ENCODE measurements around the gene USP6NL. TPM values are rescaled to one million over a fixed set of nuclear protein-coding genes. Genes with fewer than 3 reads are reported as not detected.

Gene USP6NL
- total and polyA plus RNA-seq, 2 of the 13 experiments (the other 11 are each of a cell fraction or from before 2014, with no cell fraction given) = 10.5 to 22.9 TPM

DNA sequence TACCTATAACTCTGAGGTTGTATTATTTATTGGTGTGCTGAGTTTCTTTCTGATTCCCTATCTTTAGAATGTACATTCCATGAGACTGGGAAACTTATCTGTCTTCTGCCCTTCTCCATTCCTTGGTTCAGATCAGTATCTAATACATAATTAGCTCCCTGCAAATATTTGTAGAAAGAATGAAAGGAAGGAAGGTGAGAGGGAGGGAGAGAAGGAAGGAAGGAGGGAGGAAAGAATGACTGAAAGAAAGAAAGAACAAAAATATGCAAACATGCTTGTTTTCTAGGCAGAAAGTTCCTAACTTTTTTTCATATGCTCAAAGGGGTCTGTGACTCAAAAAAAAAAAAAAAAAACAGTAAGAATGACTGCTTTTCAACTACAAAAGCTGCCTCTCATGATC lies 3.9 kb upstream of the USP6NL start:
- Histone ChIP-seq H3K4me3 (replicated peaks in 1 of 3; ENCODE audit: insufficient read depth in 1 of 3, low read depth in 2 of 3, low read length in 3 of 3) (no peak overlapping the region), H4K20me1 (ENCODE audit: insufficient read depth, low read length) (no peaks in the 10 kb centered on the region), H3K27ac (ENCODE audit: extremely low read length, insufficient read depth, low read length) (no peak overlapping the region), H3K4me2 (ENCODE audit: low read depth, low read length) (no peak overlapping the region), H3K9ac (ENCODE audit: insufficient read depth, low read depth, low read length) (no peak overlapping the region), H3K36me3 (replicated peaks in 1 of 2; ENCODE audit: control insufficient read depth in 1 of 2, insufficient read depth in 2 of 2, low read length in 2 of 2) (no peaks in the 10 kb centered on the region), H3K27me3 (ENCODE audit: control insufficient read depth in 1 of 2, insufficient read depth in 2 of 2, low read length in 2 of 2) (no peaks in the 10 kb centered on the region; a peak in 1 of 5 replicates), H3K79me2 (ENCODE audit: insufficient read depth, low read length) (peaks cover 5% of the 10 kb centered on the region), H3K9me3 (ENCODE audit: low read length) (peaks cover 6% of the 10 kb centered on the region), H2AFZ (ENCODE audit: low read length) (no peak overlapping the region), H3K4me1 (ENCODE audit: insufficient read depth, low read length) (peaks cover 50% of the 10 kb centered on the region)
- FAIRE-seq = no peak
- in situ Hi-C loops (cut with HindIII; ENCODE audit: extremely low pct_ligation_motif_present, low pct_unique_long_range_greater_than_20kb) (loop anchor here (10.0 kb wide), 1 partner anchor 109 kb away; no protein-coding TSS in a partner anchor), intact Hi-C loops (cut with micrococcal nuclease; ENCODE audit: unreplicated experiment) (no loop called here)
- no peak for ATAC-seq
- no peak for DNase-seq (ENCODE audit: low spot score)
- ChIA-PET POLR2A (no interaction called here), CTCF (ENCODE audit: low intra/inter-chr PET ratio, low total read pairs) (no interaction called here)
- TF ChIP-seq, protein P1, sequence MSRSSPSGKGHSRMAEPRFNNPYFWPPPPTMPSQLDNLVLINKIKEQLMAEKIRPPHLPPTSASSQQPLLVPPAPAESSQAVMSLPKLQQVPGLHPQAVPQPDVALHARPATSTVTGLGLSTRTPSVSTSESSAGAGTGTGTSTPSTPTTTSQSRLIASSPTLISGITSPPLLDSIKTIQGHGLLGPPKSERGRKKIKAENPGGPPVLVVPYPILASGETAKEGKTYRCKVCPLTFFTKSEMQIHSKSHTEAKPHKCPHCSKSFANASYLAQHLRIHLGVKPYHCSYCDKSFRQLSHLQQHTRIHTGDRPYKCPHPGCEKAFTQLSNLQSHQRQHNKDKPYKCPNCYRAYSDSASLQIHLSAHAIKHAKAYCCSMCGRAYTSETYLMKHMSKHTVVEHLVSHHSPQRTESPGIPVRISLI (CRISPR knock-in tag; IDR thresholded peaks at IDR 0.05; ENCODE audit: borderline replicate concordance) = no peak
- no peak for TF ChIP-seq ZNF260 (CRISPR knock-in tag; IDR thresholded peaks at IDR 0.05; ENCODE audit: borderline replicate concordance, low read depth)
- no peak for TF ChIP-seq BRD4 (CRISPR knock-in tag; IDR thresholded peaks at IDR 0.05)
- TF ChIP-seq KLF6 (CRISPR knock-in tag; IDR thresholded peaks at IDR 0.05) = no peak
- no peak for TF ChIP-seq MBD4 (IDR thresholded peaks at IDR 0.05; ENCODE audit: borderline replicate concordance, low read length)
- no peak for TF ChIP-seq NFE2 (CRISPR knock-in tag; IDR thresholded peaks at IDR 0.05)
- TF ChIP-seq, protein P2, sequence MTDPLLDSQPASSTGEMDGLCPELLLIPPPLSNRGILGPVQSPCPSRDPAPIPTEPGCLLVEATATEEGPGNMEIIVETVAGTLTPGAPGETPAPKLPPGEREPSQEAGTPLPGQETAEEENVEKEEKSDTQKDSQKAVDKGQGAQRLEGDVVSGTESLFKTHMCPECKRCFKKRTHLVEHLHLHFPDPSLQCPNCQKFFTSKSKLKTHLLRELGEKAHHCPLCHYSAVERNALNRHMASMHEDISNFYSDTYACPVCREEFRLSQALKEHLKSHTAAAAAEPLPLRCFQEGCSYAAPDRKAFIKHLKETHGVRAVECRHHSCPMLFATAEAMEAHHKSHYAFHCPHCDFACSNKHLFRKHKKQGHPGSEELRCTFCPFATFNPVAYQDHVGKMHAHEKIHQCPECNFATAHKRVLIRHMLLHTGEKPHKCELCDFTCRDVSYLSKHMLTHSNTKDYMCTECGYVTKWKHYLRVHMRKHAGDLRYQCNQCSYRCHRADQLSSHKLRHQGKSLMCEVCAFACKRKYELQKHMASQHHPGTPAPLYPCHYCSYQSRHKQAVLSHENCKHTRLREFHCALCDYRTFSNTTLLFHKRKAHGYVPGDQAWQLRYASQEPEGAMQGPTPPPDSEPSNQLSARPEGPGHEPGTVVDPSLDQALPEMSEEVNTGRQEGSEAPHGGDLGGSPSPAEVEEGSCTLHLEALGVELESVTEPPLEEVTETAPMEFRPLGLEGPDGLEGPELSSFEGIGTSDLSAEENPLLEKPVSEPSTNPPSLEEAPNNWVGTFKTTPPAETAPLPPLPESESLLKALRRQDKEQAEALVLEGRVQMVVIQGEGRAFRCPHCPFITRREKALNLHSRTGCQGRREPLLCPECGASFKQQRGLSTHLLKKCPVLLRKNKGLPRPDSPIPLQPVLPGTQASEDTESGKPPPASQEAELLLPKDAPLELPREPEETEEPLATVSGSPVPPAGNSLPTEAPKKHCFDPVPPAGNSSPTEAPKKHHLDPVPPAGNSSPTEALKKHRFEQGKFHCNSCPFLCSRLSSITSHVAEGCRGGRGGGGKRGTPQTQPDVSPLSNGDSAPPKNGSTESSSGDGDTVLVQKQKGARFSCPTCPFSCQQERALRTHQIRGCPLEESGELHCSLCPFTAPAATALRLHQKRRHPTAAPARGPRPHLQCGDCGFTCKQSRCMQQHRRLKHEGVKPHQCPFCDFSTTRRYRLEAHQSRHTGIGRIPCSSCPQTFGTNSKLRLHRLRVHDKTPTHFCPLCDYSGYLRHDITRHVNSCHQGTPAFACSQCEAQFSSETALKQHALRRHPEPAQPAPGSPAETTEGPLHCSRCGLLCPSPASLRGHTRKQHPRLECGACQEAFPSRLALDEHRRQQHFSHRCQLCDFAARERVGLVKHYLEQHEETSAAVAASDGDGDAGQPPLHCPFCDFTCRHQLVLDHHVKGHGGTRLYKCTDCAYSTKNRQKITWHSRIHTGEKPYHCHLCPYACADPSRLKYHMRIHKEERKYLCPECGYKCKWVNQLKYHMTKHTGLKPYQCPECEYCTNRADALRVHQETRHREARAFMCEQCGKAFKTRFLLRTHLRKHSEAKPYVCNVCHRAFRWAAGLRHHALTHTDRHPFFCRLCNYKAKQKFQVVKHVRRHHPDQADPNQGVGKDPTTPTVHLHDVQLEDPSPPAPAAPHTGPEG (CRISPR knock-in tag; IDR thresholded peaks at IDR 0.05) = no peak
- BruUV-seq (replicated peaks) = no TSS peak

Data from HepG2 (cell line).